ENCODE measurements around the gene PARD3.

Gene PARD3

GRCh38 chr10:34470307-34470706 lies 344.8 kb downstream of the PARD3 start:
- TF ChIP-seq, protein P1, sequence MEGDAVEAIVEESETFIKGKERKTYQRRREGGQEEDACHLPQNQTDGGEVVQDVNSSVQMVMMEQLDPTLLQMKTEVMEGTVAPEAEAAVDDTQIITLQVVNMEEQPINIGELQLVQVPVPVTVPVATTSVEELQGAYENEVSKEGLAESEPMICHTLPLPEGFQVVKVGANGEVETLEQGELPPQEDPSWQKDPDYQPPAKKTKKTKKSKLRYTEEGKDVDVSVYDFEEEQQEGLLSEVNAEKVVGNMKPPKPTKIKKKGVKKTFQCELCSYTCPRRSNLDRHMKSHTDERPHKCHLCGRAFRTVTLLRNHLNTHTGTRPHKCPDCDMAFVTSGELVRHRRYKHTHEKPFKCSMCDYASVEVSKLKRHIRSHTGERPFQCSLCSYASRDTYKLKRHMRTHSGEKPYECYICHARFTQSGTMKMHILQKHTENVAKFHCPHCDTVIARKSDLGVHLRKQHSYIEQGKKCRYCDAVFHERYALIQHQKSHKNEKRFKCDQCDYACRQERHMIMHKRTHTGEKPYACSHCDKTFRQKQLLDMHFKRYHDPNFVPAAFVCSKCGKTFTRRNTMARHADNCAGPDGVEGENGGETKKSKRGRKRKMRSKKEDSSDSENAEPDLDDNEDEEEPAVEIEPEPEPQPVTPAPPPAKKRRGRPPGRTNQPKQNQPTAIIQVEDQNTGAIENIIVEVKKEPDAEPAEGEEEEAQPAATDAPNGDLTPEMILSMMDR (conservative IDR thresholded peaks at IDR 0.05; ENCODE audit: low read depth, low read length), result no peak

DNA sequence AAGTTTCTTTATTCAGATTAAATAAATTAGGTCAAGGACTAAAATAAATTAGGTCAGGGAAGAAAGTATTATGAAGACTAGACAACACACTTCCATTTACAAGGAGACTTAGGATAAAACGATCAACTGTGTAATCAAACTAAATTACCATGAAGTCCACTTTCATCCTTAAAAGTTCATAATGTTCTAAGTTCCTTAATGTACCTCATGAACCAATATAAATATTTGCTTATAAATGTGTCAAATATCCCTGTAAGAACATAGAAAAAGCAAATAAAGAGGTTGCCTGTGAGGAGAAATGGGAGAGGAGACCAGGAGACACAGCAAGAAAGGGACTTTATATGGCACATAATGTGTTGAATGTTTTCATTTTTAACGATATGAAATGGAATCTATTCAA lies 345.6 kb downstream of the PARD3 start:
- no peaks in the 10 kb centered on the region for H3K27me3 ChIP-seq (ENCODE audit: insufficient read depth, low read depth)
- H3K4me3 ChIP-seq (IDR thresholded peaks at IDR 0.05; ENCODE audit: insufficient read depth, low read depth, low read length), result no peak overlapping the region
- H3K4me2 ChIP-seq, result no peak overlapping the region
- no peak overlapping the region for H3K27ac ChIP-seq
- no peak overlapping the region for H3K9ac ChIP-seq
- H3K79me2 ChIP-seq (ENCODE audit: insufficient read depth, low read depth), result no peaks in the 10 kb centered on the region
- no peaks in the 10 kb centered on the region for H3K4me1 ChIP-seq (ENCODE audit: low read depth, poor library complexity, severe bottlenecking)
- TF ChIP-seq, protein P1 (conservative IDR thresholded peaks at IDR 0.05; ENCODE audit: low read depth, low read length), result no peak
- no peaks in the 10 kb centered on the region for H4K20me1 ChIP-seq (ENCODE audit: insufficient read depth)
- H3K36me3 ChIP-seq (ENCODE audit: insufficient read depth), result no peaks in the 10 kb centered on the region
- no peak overlapping the region for H2AFZ ChIP-seq (ENCODE audit: low read depth)

More at GRCh38 chr10:34470307-34470706, 344.8 kb downstream of the PARD3 start:
- Histone ChIP-seq H3K4me2 (no peak overlapping the region), H3K4me3 (IDR thresholded peaks at IDR 0.05; ENCODE audit: insufficient read depth, low read depth, low read length) (no peak overlapping the region), H3K4me1 (ENCODE audit: low read depth, poor library complexity, severe bottlenecking) (no peaks in the 10 kb centered on the region), H3K27me3 (ENCODE audit: insufficient read depth, low read depth) (no peaks in the 10 kb centered on the region), H3K36me3 (ENCODE audit: insufficient read depth) (no peaks in the 10 kb centered on the region), H3K27ac (no peak overlapping the region), H4K20me1 (ENCODE audit: insufficient read depth) (no peaks in the 10 kb centered on the region), H3K9ac (no peak overlapping the region), H3K79me2 (ENCODE audit: insufficient read depth, low read depth) (no peaks in the 10 kb centered on the region), H2AFZ (ENCODE audit: low read depth) (no peak overlapping the region)

- H3K27ac ChIP-seq, result no peak overlapping the region
- no peaks in the 10 kb centered on the region for H3K4me1 ChIP-seq (ENCODE audit: low read depth, poor library complexity, severe bottlenecking)
- H3K79me2 ChIP-seq (ENCODE audit: insufficient read depth, low read depth), result no peaks in the 10 kb centered on the region
- no peak overlapping the region for H3K4me3 ChIP-seq (IDR thresholded peaks at IDR 0.05; ENCODE audit: insufficient read depth, low read depth, low read length)
- H2AFZ ChIP-seq (ENCODE audit: low read depth), result no peak overlapping the region
- H3K9ac ChIP-seq, result no peak overlapping the region
- H3K36me3 ChIP-seq (ENCODE audit: insufficient read depth), result no peaks in the 10 kb centered on the region
- H3K4me2 ChIP-seq, result no peak overlapping the region
- TF ChIP-seq, protein P1 (conservative IDR thresholded peaks at IDR 0.05; ENCODE audit: low read depth, low read length), result no peak
- no peaks in the 10 kb centered on the region for H4K20me1 ChIP-seq (ENCODE audit: insufficient read depth)
- H3K27me3 ChIP-seq (ENCODE audit: insufficient read depth, low read depth), result no peaks in the 10 kb centered on the region
These were observed 347.2 kb downstream of the PARD3 start for GRCh38 chr10:34467902-34468301.

- no peak overlapping the region for H2AFZ ChIP-seq (ENCODE audit: low read depth)
- H3K9ac ChIP-seq, result no peak overlapping the region
- H3K4me3 ChIP-seq (IDR thresholded peaks at IDR 0.05; ENCODE audit: insufficient read depth, low read depth, low read length), result no peak overlapping the region
- H3K4me2 ChIP-seq, result no peak overlapping the region
- H3K27ac ChIP-seq, result no peak overlapping the region
- no peaks in the 10 kb centered on the region for H4K20me1 ChIP-seq (ENCODE audit: insufficient read depth)
- TF ChIP-seq, protein P1 (conservative IDR thresholded peaks at IDR 0.05; ENCODE audit: low read depth, low read length), result no peak
- no peaks in the 10 kb centered on the region for H3K4me1 ChIP-seq (ENCODE audit: low read depth, poor library complexity, severe bottlenecking)
- H3K36me3 ChIP-seq (ENCODE audit: insufficient read depth), result no peaks in the 10 kb centered on the region
- no peaks in the 10 kb centered on the region for H3K27me3 ChIP-seq (ENCODE audit: insufficient read depth, low read depth)
- no peaks in the 10 kb centered on the region for H3K79me2 ChIP-seq (ENCODE audit: insufficient read depth, low read depth)
These were observed 347.7 kb downstream of the PARD3 start for GRCh38 chr10:34467364-34467763.

All from KMS-11 (cell line).